Thyroid gland (tissue), 4 donors: ENCODE data around the gene COL5A3. TPM values are rescaled to one million over a fixed set of nuclear protein-coding genes. Genes with fewer than 3 reads are reported as not detected.
"Not testable (repeated sequence)": the region's sequence is repeated elsewhere in the genome, so short reads cannot be mapped to it uniquely, and the experiment has no call there.

Experiments used
- DNase-seq, 2 donors: peaks; one replicate each; pipeline ENCODE4 v3.0.0-alpha.2; 2019
- H3K27ac ChIP-seq, 3 donors: fragments of 200-600 bp; sonication (generic); 1 replicate in 2 of 3; 2 replicates in 1 of 3; pipeline ENCODE4 v1.5.1; 2016 to 2019; ENCODE audit warnings: mild to moderate bottlenecking in 1 of 3, moderate library complexity in 1 of 3
- H3K27me3 ChIP-seq: fragments of 200-600 bp; sonication (generic); one replicate; pipeline ENCODE4 v1.5.1; 2019
- H3K36me3 ChIP-seq, 2 donors: fragments of 200-600 bp; sonication (generic); one replicate each; pipeline ENCODE4 v1.5.1; 2016 to 2019
- H3K4me1 ChIP-seq, 2 donors: fragments of 200-600 bp; sonication (generic); one replicate each; pipeline ENCODE4 v1.5.1; 2017 to 2019
- H3K4me3 ChIP-seq, 3 donors: fragments of 200-600 bp; sonication (generic); replicated peaks in 1 of 3; 1 replicate in 2 of 3; 2 replicates in 1 of 3; pipeline ENCODE4 v1.5.1; 2016; ENCODE audit warnings: mild to moderate bottlenecking in 1 of 3
- H3K9me3 ChIP-seq: fragments of 200-600 bp; sonication (generic); one replicate; pipeline ENCODE4 v1.5.1; 2017
- POLR2A ChIP-seq, 2 donors: fragments of 450-650 bp; IDR thresholded peaks; one replicate each; pipeline ENCODE4 v1.6.1; 2017; ENCODE audit warnings: antibody characterized with exemption in 2 of 2, mild to moderate bottlenecking in 2 of 2, moderate library complexity in 1 of 2
- whole genome bisulfite sequencing, 2 donors: methylation state at CpG; one replicate each; pipeline ENCODE4 v1.1.5; 2017; 5-methylcytosine and 5-hydroxymethylcytosine counted together
- intact Hi-C: fragments of 100-400 bp; cut with DNase I; formaldehyde crosslinking; loops from one replicate; pipeline ENCODE4 v1.15.1; 2023
- total RNA-seq, 4 donors: library from RNA; depleted of rRNA; stranded (reverse); fragments of >200 nt; gene quantifications; one replicate each; pipeline ENCODE4 v1.2.3, GENCODE V29; 2016
- TF ChIP-seq, protein P1 (sequence below), 6 experiments: fragments of 200-600 bp in 3 of 6; fragments of 450-650 bp in 3 of 6; sonication (generic) in 3 of 6; IDR thresholded peaks; one replicate each; pipeline ENCODE4 v1.5.1; 2016 to 2019; ENCODE audit warnings: antibody characterized with exemption in 6 of 6, mild to moderate bottlenecking in 2 of 6, inconsistent platforms in 1 of 6, moderate library complexity in 1 of 6

The COL5A3 gene
- total RNA-seq, 4 donors from 2014 or later = 2.0 to 10.1 (median 5.3) TPM

DNA sequence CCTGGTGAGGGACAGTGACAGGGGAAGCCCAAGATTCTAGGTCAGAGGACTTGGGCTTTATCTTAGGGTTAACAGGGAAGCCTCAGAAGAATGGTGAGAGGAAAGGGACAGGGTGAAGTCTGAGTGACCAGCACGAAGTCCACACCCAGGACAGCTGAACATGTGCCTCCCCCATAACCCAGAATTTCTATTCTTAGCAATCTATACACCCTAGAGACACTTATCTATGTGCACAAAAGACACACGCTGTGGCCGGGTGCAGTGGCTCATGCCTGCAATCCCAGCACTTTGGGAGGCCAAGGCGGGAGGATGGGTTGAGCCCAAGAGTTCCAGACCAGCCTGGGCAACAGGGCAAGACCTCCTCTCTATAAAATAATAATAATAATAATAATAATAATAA lies 62.9 kb downstream of the COL5A3 start:
- H3K27ac ChIP-seq = no peak overlapping the region
- H3K4me3 ChIP-seq = no peak overlapping the region
- no peaks in the 10 kb centered on the region for H3K36me3 ChIP-seq
- no peak for TF ChIP-seq POLR2A (IDR thresholded peaks at IDR 0.05)
- TF ChIP-seq, protein P1, sequence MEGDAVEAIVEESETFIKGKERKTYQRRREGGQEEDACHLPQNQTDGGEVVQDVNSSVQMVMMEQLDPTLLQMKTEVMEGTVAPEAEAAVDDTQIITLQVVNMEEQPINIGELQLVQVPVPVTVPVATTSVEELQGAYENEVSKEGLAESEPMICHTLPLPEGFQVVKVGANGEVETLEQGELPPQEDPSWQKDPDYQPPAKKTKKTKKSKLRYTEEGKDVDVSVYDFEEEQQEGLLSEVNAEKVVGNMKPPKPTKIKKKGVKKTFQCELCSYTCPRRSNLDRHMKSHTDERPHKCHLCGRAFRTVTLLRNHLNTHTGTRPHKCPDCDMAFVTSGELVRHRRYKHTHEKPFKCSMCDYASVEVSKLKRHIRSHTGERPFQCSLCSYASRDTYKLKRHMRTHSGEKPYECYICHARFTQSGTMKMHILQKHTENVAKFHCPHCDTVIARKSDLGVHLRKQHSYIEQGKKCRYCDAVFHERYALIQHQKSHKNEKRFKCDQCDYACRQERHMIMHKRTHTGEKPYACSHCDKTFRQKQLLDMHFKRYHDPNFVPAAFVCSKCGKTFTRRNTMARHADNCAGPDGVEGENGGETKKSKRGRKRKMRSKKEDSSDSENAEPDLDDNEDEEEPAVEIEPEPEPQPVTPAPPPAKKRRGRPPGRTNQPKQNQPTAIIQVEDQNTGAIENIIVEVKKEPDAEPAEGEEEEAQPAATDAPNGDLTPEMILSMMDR (IDR thresholded peaks at IDR 0.05) = no peak
- intact Hi-C loops = no loop called here
- H3K9me3 ChIP-seq = no peaks in the 10 kb centered on the region
- peaks cover 0 to 4% of the 10 kb centered on the region in 2 donors for H3K4me1 ChIP-seq
- DNase-seq = no peak
- no peaks in the 10 kb centered on the region for H3K27me3 ChIP-seq
- WGBS, 2 donors = 65 to 70% methylated on average over 4 of the region's 4 CpGs

DNA sequence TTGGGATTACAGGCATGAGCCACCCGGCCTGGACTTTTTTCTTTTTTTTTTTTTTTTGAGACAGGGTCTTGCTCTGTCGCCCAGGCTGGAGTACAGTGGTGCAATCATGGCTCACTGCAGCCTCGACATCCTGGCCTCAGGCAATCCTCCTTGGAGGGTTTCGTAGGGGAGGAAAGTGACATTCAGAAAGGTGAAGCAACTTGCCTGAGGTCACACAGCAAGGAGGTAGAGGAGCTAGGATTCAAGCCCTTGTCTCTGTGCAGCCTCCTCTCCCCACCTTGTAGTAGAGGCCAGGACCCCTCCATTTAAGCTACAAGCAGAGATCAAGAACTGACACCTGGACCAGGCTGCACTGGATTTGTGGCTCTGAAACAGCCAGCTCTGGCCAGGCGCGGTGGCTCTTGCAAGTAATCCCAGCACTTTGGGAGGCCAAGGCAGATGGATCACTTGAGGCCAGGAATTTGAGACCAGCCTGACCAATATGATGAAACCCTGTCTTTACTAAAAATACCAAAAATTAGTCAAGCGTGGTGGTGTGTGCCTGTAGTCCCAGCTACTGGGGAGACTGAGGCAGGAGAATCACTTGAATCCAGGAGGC lies 63.7 kb downstream of the COL5A3 start:
- H3K4me3 ChIP-seq, H3K27me3 ChIP-seq, DNase-seq, H3K27ac ChIP-seq, H3K9me3 ChIP-seq, intact Hi-C loops, H3K4me1 ChIP-seq, H3K36me3 ChIP-seq: not testable (repeated sequence)
- WGBS, 2 donors = 82 to 85% methylated on average over 7 of the region's 7 CpGs

DNA sequence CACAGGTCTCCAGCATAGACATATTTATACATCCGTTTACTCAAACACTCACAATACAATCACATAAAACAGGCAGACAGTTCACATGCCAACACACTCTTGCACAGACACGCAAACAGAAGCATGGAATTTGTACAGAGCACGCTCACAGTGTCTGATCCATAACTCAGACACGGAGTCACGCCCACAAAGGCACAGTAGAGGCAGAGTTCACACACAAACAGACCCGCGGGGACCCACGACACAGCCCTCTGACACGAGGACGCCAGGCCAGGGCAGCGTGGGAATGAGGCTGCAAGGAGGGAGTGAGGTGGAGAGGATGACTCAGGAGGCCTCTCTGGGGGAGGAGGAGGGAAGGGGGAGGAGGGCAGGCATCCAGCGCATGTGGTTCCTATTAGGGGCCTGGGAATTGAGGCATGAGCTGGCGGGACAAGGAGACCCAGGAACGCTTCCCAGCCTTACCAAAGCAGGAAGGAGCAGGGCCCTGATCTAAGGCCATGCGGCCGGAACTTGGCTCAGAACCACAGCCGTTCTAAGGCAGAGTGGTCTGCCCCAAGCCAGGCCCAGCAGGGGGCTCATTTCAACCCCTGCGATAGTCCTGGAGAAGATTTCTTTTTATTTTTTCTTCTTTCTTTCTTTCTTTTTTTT lies 64.9 kb downstream of the COL5A3 start:
- H3K4me1 ChIP-seq = peaks cover 0 to 4% of the 10 kb centered on the region in 2 donors
- H3K36me3 ChIP-seq = no peaks in the 10 kb centered on the region
- 26 to 31% methylated on average over 16 to 18 of the region's 18 CpGs for WGBS, 2 donors
- TF ChIP-seq, protein P1 (IDR thresholded peaks at IDR 0.05) = no peak
- H3K4me3 ChIP-seq = no peak overlapping the region
- H3K27ac ChIP-seq = peak overlapping the region in 1 of 3 donors; percentile 24
- intact Hi-C loops = no loop called here
- H3K27me3 ChIP-seq = no peaks in the 10 kb centered on the region
- H3K9me3 ChIP-seq = no peaks in the 10 kb centered on the region
- DNase-seq = peak; percentile 34 to 40

DNA sequence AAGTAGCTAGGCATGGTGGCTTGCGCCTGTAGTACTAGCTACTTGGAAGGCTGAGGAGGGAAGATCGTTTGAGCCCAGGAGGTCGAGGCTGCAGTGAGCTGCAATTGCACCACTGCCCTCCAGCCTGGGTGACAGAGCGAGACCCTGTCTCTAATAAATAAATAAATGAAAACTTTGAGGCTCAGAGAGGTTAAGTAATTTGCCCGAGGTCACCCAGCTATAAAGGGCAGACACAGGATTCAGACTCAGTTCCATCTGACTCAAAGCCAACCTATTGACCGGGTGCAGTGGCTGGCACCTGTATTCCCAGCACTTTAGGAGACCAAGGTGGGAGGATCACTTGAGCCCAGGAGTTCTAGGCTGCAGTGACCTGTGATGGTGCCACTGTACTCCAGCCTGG lies 66.6 kb downstream of the COL5A3 start:
- H3K9me3 ChIP-seq = no peaks in the 10 kb centered on the region
- H3K27ac ChIP-seq = no peak overlapping the region
- TF ChIP-seq, protein P1 (IDR thresholded peaks at IDR 0.05) = no peak
- TF ChIP-seq POLR2A (IDR thresholded peaks at IDR 0.05) = no peak
- intact Hi-C loops = no loop called here
- peaks cover 0 to 4% of the 10 kb centered on the region in 2 donors for H3K4me1 ChIP-seq
- no peak overlapping the region for H3K4me3 ChIP-seq
- no peaks in the 10 kb centered on the region for H3K27me3 ChIP-seq
- DNase-seq = no peak
- 84 to 88% methylated on average over 6 of the region's 6 CpGs for WGBS, 2 donors
- H3K36me3 ChIP-seq = no peaks in the 10 kb centered on the region

DNA sequence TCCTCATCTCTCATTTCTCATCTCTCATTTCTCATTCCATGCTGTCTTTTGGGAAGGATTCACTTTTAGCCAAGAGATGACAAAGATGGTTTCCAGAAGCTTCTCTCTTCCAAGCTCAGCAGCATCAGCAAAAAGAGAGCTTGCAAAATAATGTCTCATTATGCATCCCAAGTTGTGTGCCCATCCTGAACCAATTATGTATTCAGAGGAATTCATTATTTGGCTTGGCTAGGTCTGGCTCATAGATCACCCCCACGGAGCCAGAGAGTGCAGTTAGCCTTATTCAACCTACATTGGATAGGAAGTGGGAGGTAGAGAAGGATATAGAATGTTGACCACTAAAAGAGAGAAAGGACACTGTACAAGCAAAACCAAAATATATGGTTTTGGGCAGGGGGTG lies 68.6 kb downstream of the COL5A3 start:
- 50 to 64% methylated on average over 1 of the region's 1 CpG for WGBS, 2 donors
- no peak for DNase-seq
- Histone ChIP-seq H3K36me3 (no peaks in the 10 kb centered on the region), H3K27ac (no peak overlapping the region), H3K9me3 (no peaks in the 10 kb centered on the region), H3K27me3 (no peaks in the 10 kb centered on the region), H3K4me1 (peaks cover under 1 to 7% of the 10 kb centered on the region in 2 donors), H3K4me3 (no peak overlapping the region)
- TF ChIP-seq, protein P1 (IDR thresholded peaks at IDR 0.05) = no peak
- no peak for TF ChIP-seq POLR2A (IDR thresholded peaks at IDR 0.05)
- intact Hi-C loops = no loop called here
